IMR-90 (cell line): ENCODE results near the gene TADA2A. TPM values are rescaled to one million over a fixed set of nuclear protein-coding genes. Genes with fewer than 3 reads are reported as not detected.

Experiments used
- BHLHE40 ChIP-seq: fragments of 150-350 bp; IDR thresholded peaks from 2 replicates; pipeline ENCODE4 v1.6.1; 2016; ENCODE audit warnings: mild to moderate bottlenecking, low read depth, low read length
- CTCF ChIP-seq: conservative IDR thresholded peaks from 2 replicates; pipeline ENCODE4 v1.5.1; 2012; ENCODE audit warnings: mild to moderate bottlenecking, low read depth, low read length, improper control_type of control experiment
- ELK1 ChIP-seq: fragments of 150-350 bp; IDR thresholded peaks from 2 replicates; pipeline ENCODE4 v1.6.1; 2016; ENCODE audit warnings: low read depth, mild to moderate bottlenecking, low read length, moderate library complexity, borderline replicate concordance
- FOS ChIP-seq: fragments of 150-350 bp; IDR thresholded peaks from 2 replicates; pipeline ENCODE4 v1.6.1; 2016; ENCODE audit warnings: low read depth, low read length
- polyA plus RNA-seq, 3 experiments: library from polyadenylated mRNA; depleted of rRNA; stranded (reverse); fragments of >200 nt; gene quantifications; 2 replicates each; pipeline ENCODE4 v1.2.3, GENCODE V29; 2012; ENCODE audit warnings: low replicate concordance in 1 of 3
- total RNA-seq: library from RNA; depleted of rRNA; stranded (reverse); fragments of >200 nt; gene quantifications from 2 replicates; pipeline ENCODE4 v1.2.3, GENCODE V29; 2012

TADA2A gene
- total and polyA plus RNA-seq, 2 of the 4 experiments (the other 2 are of a cell fraction): 13.1 to 19.7 TPM

- TF ChIP-seq CTCF (no peak), ELK1 (no peak), FOS (no peak), BHLHE40 (no peak)
Observed at GRCh38 chr17:37485938-37486570, 79.4 kb downstream of the TADA2A start (continued).
